ENCODE measurements around the gene SBF2. TPM values are rescaled to one million over a fixed set of nuclear protein-coding genes. Genes with fewer than 3 reads are reported as not detected.
A peak's percentile ranks its signal among the peaks of the same experiment; 100 is the strongest.

SBF2 gene
- total and polyA plus RNA-seq, 9 of the 15 experiments (the other 6 are each of a cell fraction or from before 2014, with no cell fraction given): 0.80 to 9.5 (median 5.0) TPM

DNA sequence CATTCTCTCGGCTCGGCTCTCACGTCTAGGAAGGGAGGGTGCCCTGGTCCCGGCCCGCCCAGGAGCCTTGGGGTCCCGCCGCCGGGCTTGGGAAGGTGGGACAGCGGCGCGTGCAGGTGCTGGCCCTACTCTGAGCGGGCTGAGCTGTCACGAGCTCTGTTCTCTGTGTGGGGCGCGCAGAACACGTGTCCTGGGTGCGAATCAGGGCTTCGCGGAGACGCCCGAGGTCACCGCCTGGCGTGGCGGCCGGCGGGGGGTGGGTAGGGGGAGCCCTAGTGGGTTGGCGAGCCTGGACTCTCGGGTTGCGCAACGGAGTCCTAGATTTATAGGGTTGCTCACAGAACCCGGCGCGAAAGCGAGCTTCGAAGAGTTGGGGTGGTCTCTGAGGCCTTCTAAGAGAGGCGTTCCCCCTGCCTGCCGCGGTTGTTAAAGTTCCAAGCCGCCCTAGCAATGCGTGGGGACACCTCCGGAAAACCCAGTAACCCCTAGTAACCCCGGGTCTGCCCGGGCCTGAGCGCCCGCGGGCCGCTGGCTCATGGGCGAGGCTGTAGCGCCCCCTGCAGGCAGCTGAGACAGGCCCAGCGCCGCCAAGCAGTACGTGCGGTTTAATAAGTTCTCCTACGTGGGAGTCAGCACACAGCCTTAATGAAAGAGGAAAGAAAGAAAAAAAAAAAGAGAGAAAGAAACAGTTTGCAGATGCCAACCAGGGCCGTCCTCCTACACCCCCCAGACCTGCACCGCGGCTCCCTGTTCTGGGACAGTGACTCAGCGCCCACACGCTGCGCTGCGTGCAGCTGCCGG lies 13.6 kb upstream of the SBF2 start (continued):
- TF ChIP-seq PCBP1 (IDR thresholded peaks at IDR 0.05; ENCODE audit: low read depth, low read length, poor library complexity, severe bottlenecking) (no peak), ILF3 (IDR thresholded peaks at IDR 0.05; ENCODE audit: borderline replicate concordance) (no peak), FUS (optimal IDR thresholded peaks at IDR 0.05; ENCODE audit: low read depth, low read length) (no peak), RNF2 (IDR thresholded peaks at IDR 0.05) (no peak), ZNF274 (IDR thresholded peaks at IDR 0.05; ENCODE audit: borderline replicate concordance, low read depth, low read length) (no peak), ELF1 (tag; IDR thresholded peaks at IDR 0.05) (no peak), ZNF76 (CRISPR knock-in tag; IDR thresholded peaks at IDR 0.05; ENCODE audit: borderline replicate concordance) (no peak), ZNF263 (CRISPR knock-in tag; IDR thresholded peaks at IDR 0.05; ENCODE audit: borderline replicate concordance) (peak; percentile 21; the same call in 1 of the 2 replicates), CHCHD3 (CRISPR knock-in tag; IDR thresholded peaks at IDR 0.05) (no peak), TFAM (CRISPR knock-in tag; conservative IDR thresholded peaks at IDR 0.05) (no peak), PTRF (tag; IDR thresholded peaks at IDR 0.05) (no peak), PYGO2 (tag; IDR thresholded peaks at IDR 0.05) (no peak), ZNF644 (tag; IDR thresholded peaks at IDR 0.05; ENCODE audit: low read depth) (no peak), ZNF785 (CRISPR knock-in tag; IDR thresholded peaks at IDR 0.05) (no peak), IFI16 (CRISPR knock-in tag; IDR thresholded peaks at IDR 0.05) (no peak), POLR3G (IDR thresholded peaks at IDR 0.05; ENCODE audit: extremely low read depth, insufficient read length, insufficient replicate concordance) (no peak), ZKSCAN8 (CRISPR knock-in tag; IDR thresholded peaks at IDR 0.05) (no peak)
- TF ChIP-seq, protein P1, sequence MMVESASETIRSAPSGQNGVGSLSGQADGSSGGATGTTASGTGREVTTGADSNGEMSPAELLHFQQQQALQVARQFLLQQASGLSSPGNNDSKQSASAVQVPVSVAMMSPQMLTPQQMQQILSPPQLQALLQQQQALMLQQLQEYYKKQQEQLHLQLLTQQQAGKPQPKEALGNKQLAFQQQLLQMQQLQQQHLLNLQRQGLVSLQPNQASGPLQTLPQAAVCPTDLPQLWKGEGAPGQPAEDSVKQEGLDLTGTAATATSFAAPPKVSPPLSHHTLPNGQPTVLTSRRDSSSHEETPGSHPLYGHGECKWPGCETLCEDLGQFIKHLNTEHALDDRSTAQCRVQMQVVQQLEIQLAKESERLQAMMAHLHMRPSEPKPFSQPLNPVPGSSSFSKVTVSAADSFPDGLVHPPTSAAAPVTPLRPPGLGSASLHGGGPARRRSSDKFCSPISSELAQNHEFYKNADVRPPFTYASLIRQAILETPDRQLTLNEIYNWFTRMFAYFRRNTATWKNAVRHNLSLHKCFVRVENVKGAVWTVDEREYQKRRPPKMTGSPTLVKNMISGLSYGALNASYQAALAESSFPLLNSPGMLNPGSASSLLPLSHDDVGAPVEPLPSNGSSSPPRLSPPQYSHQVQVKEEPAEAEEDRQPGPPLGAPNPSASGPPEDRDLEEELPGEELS (CRISPR knock-in tag; IDR thresholded peaks at IDR 0.05; ENCODE audit: borderline replicate concordance): no peak
- TF ChIP-seq, protein P2, sequence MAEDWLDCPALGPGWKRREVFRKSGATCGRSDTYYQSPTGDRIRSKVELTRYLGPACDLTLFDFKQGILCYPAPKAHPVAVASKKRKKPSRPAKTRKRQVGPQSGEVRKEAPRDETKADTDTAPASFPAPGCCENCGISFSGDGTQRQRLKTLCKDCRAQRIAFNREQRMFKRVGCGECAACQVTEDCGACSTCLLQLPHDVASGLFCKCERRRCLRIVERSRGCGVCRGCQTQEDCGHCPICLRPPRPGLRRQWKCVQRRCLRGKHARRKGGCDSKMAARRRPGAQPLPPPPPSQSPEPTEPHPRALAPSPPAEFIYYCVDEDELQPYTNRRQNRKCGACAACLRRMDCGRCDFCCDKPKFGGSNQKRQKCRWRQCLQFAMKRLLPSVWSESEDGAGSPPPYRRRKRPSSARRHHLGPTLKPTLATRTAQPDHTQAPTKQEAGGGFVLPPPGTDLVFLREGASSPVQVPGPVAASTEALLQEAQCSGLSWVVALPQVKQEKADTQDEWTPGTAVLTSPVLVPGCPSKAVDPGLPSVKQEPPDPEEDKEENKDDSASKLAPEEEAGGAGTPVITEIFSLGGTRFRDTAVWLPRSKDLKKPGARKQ (CRISPR knock-in tag; IDR thresholded peaks at IDR 0.05): 0 out of 2 replicates have a peak, but pooled peaks have one; percentile 14
- TF ChIP-seq, protein P3, sequence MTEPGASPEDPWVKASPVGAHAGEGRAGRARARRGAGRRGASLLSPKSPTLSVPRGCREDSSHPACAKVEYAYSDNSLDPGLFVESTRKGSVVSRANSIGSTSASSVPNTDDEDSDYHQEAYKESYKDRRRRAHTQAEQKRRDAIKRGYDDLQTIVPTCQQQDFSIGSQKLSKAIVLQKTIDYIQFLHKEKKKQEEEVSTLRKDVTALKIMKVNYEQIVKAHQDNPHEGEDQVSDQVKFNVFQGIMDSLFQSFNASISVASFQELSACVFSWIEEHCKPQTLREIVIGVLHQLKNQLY (CRISPR knock-in tag; conservative IDR thresholded peaks at IDR 0.05): no peak
- TF ChIP-seq, protein P4, sequence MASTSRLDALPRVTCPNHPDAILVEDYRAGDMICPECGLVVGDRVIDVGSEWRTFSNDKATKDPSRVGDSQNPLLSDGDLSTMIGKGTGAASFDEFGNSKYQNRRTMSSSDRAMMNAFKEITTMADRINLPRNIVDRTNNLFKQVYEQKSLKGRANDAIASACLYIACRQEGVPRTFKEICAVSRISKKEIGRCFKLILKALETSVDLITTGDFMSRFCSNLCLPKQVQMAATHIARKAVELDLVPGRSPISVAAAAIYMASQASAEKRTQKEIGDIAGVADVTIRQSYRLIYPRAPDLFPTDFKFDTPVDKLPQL (IDR thresholded peaks at IDR 0.05; ENCODE audit: extremely low read depth, insufficient read length): no peak
- TF ChIP-seq, protein P5, sequence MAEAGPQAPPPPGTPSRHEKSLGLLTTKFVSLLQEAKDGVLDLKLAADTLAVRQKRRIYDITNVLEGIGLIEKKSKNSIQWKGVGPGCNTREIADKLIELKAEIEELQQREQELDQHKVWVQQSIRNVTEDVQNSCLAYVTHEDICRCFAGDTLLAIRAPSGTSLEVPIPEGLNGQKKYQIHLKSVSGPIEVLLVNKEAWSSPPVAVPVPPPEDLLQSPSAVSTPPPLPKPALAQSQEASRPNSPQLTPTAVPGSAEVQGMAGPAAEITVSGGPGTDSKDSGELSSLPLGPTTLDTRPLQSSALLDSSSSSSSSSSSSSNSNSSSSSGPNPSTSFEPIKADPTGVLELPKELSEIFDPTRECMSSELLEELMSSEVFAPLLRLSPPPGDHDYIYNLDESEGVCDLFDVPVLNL (CRISPR knock-in tag; IDR thresholded peaks at IDR 0.05; ENCODE audit: low read depth): no peak
